ENCODE data around the gene ODF2L.
A peak's percentile ranks its signal among the peaks of the same experiment; 100 is the strongest.

Gene ODF2L

GRCh38 chr1:86395751-86396497 is at the start of gene ODF2L:
ODF2L (minus strand) TSS chr1:86396323; CDS start chr1:86387027, 9,296 bp downstream.
- TF ChIP-seq USF1 (IDR thresholded peaks at IDR 0.05) (no peak), CREB1 (IDR thresholded peaks at IDR 0.05; ENCODE audit: low read depth) (peak; percentile 81), RAD21 (IDR thresholded peaks at IDR 0.05; ENCODE audit: low read depth) (no peak), YY1 (IDR thresholded peaks at IDR 0.05; ENCODE audit: low read depth) (peak; percentile 18; the same call in 1 of the 2 replicates), CEBPB (IDR thresholded peaks at IDR 0.05) (no peak), ZBTB7A (IDR thresholded peaks at IDR 0.05; ENCODE audit: low read depth) (peak; percentile 95), TAF1 (IDR thresholded peaks at IDR 0.05; ENCODE audit: low read depth) (peak; percentile 64; the same call in 1 of the 2 replicates), MAX (IDR thresholded peaks at IDR 0.05) (peak; percentile 54; the same call in 1 of the 2 replicates), TCF12 (IDR thresholded peaks at IDR 0.05; ENCODE audit: low read depth) (peak; percentile 35; the same call in 1 of the 2 replicates), EGR1 (IDR thresholded peaks at IDR 0.05) (peak; percentile 84)

- TF ChIP-seq NFIC (IDR thresholded peaks at IDR 0.05) = no peak
- TF ChIP-seq FOXM1 (IDR thresholded peaks at IDR 0.05; ENCODE audit: borderline replicate concordance, low read depth) = no peak
- TF ChIP-seq EGR1 (IDR thresholded peaks at IDR 0.05) = no peak
- TF ChIP-seq REST (IDR thresholded peaks at IDR 0.05; ENCODE audit: low read depth) = no peak
- TF ChIP-seq MAX (IDR thresholded peaks at IDR 0.05) = no peak
- TF ChIP-seq EP300 (IDR thresholded peaks at IDR 0.05; ENCODE audit: borderline replicate concordance) = no peak
- TF ChIP-seq TAF1 (IDR thresholded peaks at IDR 0.05; ENCODE audit: low read depth) = no peak
- TF ChIP-seq CEBPB (IDR thresholded peaks at IDR 0.05) = no peak
- TF ChIP-seq TEAD4 (IDR thresholded peaks at IDR 0.05) = no peak
- no peak for TF ChIP-seq USF1 (IDR thresholded peaks at IDR 0.05)
- no peak for TF ChIP-seq YY1 (IDR thresholded peaks at IDR 0.05; ENCODE audit: low read depth)
- TF ChIP-seq ZBTB7A (IDR thresholded peaks at IDR 0.05; ENCODE audit: low read depth) = no peak
- no peak for TF ChIP-seq RAD21 (IDR thresholded peaks at IDR 0.05; ENCODE audit: low read depth)
These were observed 49.8 kb upstream of the ODF2L start for GRCh38 chr1:86445919-86446318.

GRCh38 chr1:86441997-86442396 is 45.9 kb upstream of the ODF2L start:
- no peak for TF ChIP-seq MAX (IDR thresholded peaks at IDR 0.05)
- TF ChIP-seq USF1 (IDR thresholded peaks at IDR 0.05) = no peak
- TF ChIP-seq CEBPB (IDR thresholded peaks at IDR 0.05) = no peak
- no peak for TF ChIP-seq TAF1 (IDR thresholded peaks at IDR 0.05; ENCODE audit: low read depth)
- TF ChIP-seq NFIC (IDR thresholded peaks at IDR 0.05) = no peak
- TF ChIP-seq TEAD4 (IDR thresholded peaks at IDR 0.05) = no peak
- TF ChIP-seq REST (IDR thresholded peaks at IDR 0.05; ENCODE audit: low read depth) = no peak
- no peak for TF ChIP-seq YY1 (IDR thresholded peaks at IDR 0.05; ENCODE audit: low read depth)
- no peak for TF ChIP-seq CREB1 (IDR thresholded peaks at IDR 0.05; ENCODE audit: low read depth)
- no peak for TF ChIP-seq TCF12 (IDR thresholded peaks at IDR 0.05; ENCODE audit: low read depth)

- TF ChIP-seq USF1 (IDR thresholded peaks at IDR 0.05) (no peak), NFIC (IDR thresholded peaks at IDR 0.05) (no peak), CEBPB (IDR thresholded peaks at IDR 0.05) (no peak), YY1 (IDR thresholded peaks at IDR 0.05; ENCODE audit: low read depth) (no peak), TEAD4 (IDR thresholded peaks at IDR 0.05) (no peak), TAF1 (IDR thresholded peaks at IDR 0.05; ENCODE audit: low read depth) (no peak), FOXM1 (IDR thresholded peaks at IDR 0.05; ENCODE audit: borderline replicate concordance, low read depth) (no peak), EGR1 (IDR thresholded peaks at IDR 0.05) (no peak), EP300 (IDR thresholded peaks at IDR 0.05; ENCODE audit: borderline replicate concordance) (no peak), TCF12 (IDR thresholded peaks at IDR 0.05; ENCODE audit: low read depth) (no peak), CREB1 (IDR thresholded peaks at IDR 0.05; ENCODE audit: low read depth) (no peak), ZBTB7A (IDR thresholded peaks at IDR 0.05; ENCODE audit: low read depth) (no peak), RAD21 (IDR thresholded peaks at IDR 0.05; ENCODE audit: low read depth) (no peak), MAX (IDR thresholded peaks at IDR 0.05) (no peak), REST (IDR thresholded peaks at IDR 0.05; ENCODE audit: low read depth) (no peak)
These were observed 45.5 kb upstream of the ODF2L start for GRCh38 chr1:86441581-86441980.
